Fibroblast of lung (primary cell): ENCODE data around the gene PRRC2A.

Source experiments
- EZH2 ChIP-seq: IDR thresholded peaks from 2 replicates; pipeline ENCODE4 v1.5.1; 2012; ENCODE audit warnings: low read length, control low read depth, mild to moderate bottlenecking; ENCODE audit errors: missing control alignments
- TF ChIP-seq, protein P1 (sequence below), 2 donors: IDR thresholded peaks in 1 of 2; conservative IDR thresholded peaks in 1 of 2; 1 replicate in 1 of 2; 2 replicates in 1 of 2; pipeline ENCODE4 v1.5.1; 2011 to 2012; ENCODE audit warnings: low read length in 2 of 2, control low read depth in 1 of 2, inconsistent platforms in 1 of 2, low read depth in 1 of 2, mild to moderate bottlenecking in 1 of 2

DNA sequence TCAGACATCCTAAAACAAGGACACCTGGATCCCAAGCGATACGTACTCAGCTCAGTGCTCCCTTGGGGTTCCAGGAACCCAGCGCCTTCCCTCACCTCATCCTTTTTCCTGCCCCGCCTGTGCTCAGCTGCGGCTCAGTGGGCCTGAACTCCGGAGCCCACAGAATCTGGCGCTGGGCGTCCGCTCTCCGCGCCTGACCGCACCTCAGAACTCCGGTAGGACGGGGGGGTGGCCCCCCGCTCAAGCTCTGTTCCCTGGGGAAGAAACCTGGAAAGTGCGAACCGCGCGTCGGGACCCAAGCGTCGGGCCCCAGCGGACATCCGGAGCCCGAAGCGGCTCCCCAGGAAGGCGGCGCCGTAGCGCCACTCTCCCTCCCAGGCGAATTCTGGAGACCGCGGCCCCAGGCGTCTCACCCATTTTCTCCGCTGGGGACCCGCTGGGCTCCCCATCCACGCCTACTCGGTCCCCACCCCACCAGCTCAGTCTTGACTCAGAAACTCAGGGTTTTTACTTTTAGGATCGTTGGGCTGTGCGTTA, 60.7 kb downstream of the PRRC2A start:
- TF ChIP-seq, protein P1, sequence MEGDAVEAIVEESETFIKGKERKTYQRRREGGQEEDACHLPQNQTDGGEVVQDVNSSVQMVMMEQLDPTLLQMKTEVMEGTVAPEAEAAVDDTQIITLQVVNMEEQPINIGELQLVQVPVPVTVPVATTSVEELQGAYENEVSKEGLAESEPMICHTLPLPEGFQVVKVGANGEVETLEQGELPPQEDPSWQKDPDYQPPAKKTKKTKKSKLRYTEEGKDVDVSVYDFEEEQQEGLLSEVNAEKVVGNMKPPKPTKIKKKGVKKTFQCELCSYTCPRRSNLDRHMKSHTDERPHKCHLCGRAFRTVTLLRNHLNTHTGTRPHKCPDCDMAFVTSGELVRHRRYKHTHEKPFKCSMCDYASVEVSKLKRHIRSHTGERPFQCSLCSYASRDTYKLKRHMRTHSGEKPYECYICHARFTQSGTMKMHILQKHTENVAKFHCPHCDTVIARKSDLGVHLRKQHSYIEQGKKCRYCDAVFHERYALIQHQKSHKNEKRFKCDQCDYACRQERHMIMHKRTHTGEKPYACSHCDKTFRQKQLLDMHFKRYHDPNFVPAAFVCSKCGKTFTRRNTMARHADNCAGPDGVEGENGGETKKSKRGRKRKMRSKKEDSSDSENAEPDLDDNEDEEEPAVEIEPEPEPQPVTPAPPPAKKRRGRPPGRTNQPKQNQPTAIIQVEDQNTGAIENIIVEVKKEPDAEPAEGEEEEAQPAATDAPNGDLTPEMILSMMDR (conservative IDR thresholded peaks at IDR 0.05 in 1 of 2, IDR thresholded peaks at IDR 0.05 in 1 of 2; ENCODE audit: low read depth in 1 of 2, low read length in 2 of 2), result peak in 1 of 2 donors; percentile 13
- no peak for TF ChIP-seq EZH2
